ENCODE results near the gene MSLN.
A peak's percentile ranks its signal among the peaks of the same experiment; 100 is the strongest.
"Not testable (repeated sequence)": the region's sequence is repeated elsewhere in the genome, so short reads cannot be mapped to it uniquely, and the experiment has no call there.

The MSLN gene

GRCh38 chr16:761625-762513 lies 1.3 kb downstream of the MSLN start:
- DNase-seq: no peak

GRCh38 chr16:762595-763268 lies 2.2 kb downstream of the MSLN start:
- no peak for DNase-seq

GRCh38 chr16:763369-764183 lies 3.0 kb downstream of the MSLN start:
- DNase-seq: no peak

- no peak for DNase-seq
Measured at GRCh38 chr16:764184-764750, 3.7 kb downstream of the MSLN start.

DNA sequence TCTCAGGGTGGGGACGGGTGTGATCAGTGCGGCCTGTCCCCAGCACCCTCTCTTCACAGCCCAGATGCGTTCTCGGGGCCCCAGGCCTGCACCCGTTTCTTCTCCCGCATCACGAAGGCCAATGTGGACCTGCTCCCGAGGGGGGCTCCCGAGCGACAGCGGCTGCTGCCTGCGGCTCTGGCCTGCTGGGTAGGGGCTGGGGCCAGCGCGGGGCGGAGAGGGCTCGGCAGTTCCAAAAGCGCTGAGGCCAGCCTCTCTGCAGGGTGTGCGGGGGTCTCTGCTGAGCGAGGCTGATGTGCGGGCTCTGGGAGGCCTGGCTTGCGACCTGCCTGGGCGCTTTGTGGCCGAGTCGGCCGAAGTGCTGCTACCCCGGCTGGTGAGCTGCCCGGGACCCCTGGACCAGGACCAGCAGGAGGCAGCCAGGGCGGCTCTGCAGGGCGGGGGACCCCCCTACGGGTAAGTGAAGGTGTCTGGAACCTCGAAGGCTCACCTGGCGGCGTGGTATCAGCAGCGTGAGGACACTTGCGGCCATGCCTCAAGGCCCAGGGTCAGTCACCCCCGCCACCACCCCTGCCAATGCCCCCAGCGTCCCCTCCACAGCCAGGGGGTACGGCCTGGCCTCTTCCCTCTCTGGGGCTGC lies 4.4 kb downstream of the MSLN start:
- no peak for DNase-seq

- DNase-seq: no peak
Measured at GRCh38 chr16:765488-765865, 4.9 kb downstream of the MSLN start.

DNA sequence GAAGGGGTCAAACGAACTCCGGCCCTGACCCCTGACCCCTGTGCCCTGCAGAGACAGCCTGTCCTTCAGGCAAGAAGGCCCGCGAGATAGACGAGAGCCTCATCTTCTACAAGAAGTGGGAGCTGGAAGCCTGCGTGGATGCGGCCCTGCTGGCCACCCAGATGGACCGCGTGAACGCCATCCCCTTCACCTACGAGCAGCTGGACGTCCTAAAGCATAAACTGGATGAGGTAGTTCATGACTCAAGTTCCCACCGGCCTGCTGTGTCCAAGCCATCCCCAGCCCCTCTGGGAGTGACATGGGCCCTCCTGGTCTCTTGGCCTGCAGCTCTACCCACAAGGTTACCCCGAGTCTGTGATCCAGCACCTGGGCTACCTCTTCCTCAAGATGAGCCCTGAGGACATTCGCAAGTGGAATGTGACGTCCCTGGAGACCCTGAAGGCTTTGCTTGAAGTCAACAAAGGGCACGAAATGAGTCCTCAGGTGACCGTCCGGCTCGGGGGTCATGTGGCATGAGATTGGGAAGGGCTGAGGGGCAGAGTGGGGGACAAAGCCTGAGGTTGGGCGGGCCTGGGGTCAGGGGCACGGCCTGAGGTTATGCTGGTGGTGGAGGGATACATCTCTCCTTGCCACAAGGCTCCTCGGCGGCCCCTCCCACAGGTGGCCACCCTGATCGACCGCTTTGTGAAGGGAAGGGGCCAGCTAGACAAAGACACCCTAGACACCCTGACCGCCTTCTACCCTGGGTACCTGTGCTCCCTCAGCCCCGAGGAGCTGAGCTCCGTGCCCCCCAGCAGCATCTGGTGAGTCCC lies 5.7 kb downstream of the MSLN start:
- no peak for DNase-seq

DNA sequence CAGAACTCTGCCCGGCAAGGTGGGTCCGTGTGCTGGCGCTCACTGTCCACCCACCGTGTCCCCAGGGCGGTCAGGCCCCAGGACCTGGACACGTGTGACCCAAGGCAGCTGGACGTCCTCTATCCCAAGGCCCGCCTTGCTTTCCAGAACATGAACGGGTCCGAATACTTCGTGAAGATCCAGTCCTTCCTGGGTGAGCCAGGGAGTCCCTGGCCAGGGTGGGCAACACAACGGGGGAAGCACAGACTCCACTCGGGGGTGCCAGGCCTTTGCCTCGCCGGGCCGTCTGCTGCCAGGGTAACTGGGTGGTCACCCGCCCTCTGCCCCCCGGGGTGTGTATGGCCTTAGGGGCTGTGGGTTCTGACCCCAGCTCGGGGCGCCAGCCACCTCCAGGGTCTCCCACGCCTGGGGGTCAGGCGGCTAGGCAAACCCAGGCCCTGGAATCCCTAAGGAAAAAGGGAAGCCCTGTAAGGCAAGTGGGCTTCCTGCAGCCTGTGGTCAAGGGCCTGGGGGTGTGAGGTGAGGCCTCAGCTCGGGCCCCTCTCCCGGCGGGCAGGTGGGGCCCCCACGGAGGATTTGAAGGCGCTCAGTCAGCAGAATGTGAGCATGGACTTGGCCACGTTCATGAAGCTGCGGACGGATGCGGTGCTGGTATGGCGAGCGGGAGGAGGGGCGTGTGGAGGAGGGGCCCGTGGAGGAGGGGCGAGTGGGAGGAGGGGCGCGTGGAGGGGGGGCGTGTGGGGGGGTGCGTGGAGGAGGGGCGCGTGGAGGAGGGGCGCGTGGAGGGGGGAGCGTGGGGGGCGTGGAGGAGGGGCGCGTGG lies 6.5 kb downstream of the MSLN start:
- DNase-seq: no peak

- DNase-seq: no peak
Measured at GRCh38 chr16:767743-768235, 7.3 kb downstream of the MSLN start.

GRCh38 chr16:768428-768827 lies 7.9 kb downstream of the MSLN start:
- DNase-seq: no peak

- DNase-seq: no peak
Measured at GRCh38 chr16:769184-769784, 8.8 kb downstream of the MSLN start.

- DNase-seq: no peak
Measured at GRCh38 chr16:769934-770333, 9.4 kb downstream of the MSLN start.

GRCh38 chr16:770411-770810 lies 9.9 kb downstream of the MSLN start:
- no peak for DNase-seq

DNA sequence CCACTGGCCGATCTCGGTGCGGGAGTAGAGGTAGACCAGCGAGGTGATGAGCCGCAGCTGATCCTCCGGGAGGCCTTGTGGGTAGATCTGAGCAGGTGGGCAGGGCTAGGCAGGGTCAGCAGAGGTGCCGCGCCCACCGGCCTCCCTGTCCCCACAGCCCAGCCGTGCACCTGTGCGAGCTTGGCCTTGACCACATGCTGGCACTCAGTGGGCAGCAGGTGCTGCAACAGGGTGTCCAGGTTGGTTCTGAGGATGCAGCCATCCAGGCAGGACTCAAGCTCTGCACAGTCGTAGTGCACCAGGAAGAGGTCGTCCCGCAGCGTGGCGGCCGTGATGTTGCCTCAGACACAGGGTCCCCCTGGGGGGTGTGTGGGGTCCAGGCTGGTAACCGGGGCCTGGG lies 12.4 kb downstream of the MSLN start:
- DNase-seq: no peak

DNA sequence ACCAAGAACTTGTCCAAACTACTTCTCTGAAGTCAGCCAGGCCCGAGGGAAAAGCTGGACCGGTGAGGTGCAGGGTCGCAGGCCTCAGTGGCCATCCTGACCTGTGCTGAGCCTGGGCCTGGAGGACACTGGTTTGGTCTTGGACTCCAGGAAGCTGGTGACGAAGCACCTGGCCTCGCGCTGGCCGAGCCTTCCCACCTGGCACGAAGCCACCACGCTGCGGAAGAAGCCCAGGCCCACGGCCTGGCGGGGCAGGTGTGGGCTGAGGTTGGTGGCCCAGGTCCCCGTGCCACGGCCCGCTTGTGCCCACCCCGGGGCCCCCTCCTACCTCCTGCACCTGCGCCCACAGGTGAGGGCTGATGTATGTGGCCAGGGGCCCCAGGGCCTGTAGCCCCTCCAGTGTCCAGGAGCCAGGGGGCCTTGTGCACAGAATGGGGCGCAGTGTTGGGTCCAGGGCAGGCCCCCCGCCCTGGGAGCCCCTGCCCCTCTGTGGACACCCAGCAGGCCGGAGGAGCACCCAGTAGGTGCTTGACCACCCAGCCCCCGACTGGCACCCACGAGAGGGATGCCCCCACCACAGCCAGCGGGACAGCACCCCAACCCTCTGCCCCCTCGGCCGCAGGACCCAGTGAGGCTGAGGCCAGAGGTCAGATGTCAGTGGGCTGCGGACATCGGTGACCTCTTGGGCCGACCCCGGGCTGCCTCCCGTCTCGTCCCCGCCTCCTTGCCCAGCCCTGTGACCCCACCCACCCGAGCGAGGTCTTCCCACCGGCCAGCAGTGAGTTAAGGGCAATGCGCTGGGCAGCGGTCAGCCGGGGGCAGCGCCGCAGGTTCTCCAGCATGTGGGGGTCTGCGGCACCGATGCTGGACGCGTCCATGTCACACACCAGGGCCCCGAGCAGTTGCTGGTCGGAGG lies 13.8 kb downstream of the MSLN start:
- peak; percentile 68 for DNase-seq

GRCh38 chr16:775236-775796 lies 14.8 kb downstream of the MSLN start:
- DNase-seq: no peak

GRCh38 chr16:776298-776697 lies 15.8 kb downstream of the MSLN start:
- DNase-seq: not testable (repeated sequence)

DNA sequence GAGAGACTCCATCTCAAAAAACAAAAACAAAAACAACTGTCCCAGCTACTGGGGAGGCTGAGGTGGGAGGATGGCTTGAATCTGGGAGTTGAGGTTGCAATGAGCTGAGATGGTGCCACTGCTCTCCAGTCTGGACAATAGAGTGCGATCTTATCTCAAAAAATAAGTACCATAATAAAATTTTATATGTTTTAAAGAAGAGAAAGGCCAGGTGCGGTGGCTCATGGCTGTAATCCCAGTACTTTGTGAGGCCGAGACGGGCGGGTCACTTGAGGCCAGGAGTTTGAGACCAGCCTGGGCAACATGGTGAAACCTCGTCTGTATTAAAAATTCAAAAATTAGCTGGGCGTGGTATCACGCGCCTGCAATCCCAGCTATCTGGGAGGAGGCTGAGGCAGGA lies 16.3 kb downstream of the MSLN start:
- no peak for DNase-seq

- no peak for DNase-seq
Measured at GRCh38 chr16:777826-778225, 17.3 kb downstream of the MSLN start.
